Endothelial cell (in vitro differentiated cells): ENCODE data around the gene SSH2. TPM values are rescaled to one million over a fixed set of nuclear protein-coding genes. Genes with fewer than 3 reads are reported as not detected.

Experiments used
- DNase-seq: peaks from one replicate; pipeline ENCODE4 v3.0.0; 2021; ENCODE audit warnings: low spot score
- H3K27ac Mint-ChIP-seq: one replicate; pipeline ENCODE4 v1.8.0; 2021; ENCODE audit warnings: mixed read lengths, inconsistent platforms; ENCODE audit not compliant: unreplicated experiment
- H3K27me3 Mint-ChIP-seq: one replicate; pipeline ENCODE4 v1.8.0; 2021; ENCODE audit warnings: mild to moderate bottlenecking, moderate library complexity, mixed read lengths, inconsistent platforms; ENCODE audit not compliant: unreplicated experiment
- H3K36me3 Mint-ChIP-seq: one replicate; pipeline ENCODE4 v1.8.0; 2021; ENCODE audit warnings: mild to moderate bottlenecking, low read depth, mixed read lengths, inconsistent platforms; ENCODE audit not compliant: unreplicated experiment
- H3K4me1 Mint-ChIP-seq: one replicate; pipeline ENCODE4 v1.8.0; 2021; ENCODE audit warnings: mild to moderate bottlenecking, mixed read lengths, inconsistent platforms; ENCODE audit not compliant: unreplicated experiment
- H3K4me3 Mint-ChIP-seq: one replicate; pipeline ENCODE4 v1.8.0; 2021; ENCODE audit warnings: mild to moderate bottlenecking, mixed read lengths, inconsistent platforms; ENCODE audit not compliant: unreplicated experiment
- H3K9me3 Mint-ChIP-seq: one replicate; pipeline ENCODE4 v1.8.0; 2021; ENCODE audit warnings: mixed read lengths, inconsistent platforms; ENCODE audit not compliant: unreplicated experiment
- total RNA-seq: library from RNA; stranded (reverse); fragmentation: NEBNext Ultra II Directional; extraction: Animal tissue kit (Norgen Biotek cat#: 25700); gene quantifications from one replicate; pipeline ENCODE4 v1.2.1, GENCODE V29; 2021; ENCODE audit not compliant: unreplicated experiment
- TF ChIP-seq, protein P1 (sequence below): fragments of 200-600 bp; sonication (generic); IDR thresholded peaks from one replicate; pipeline ENCODE4 v1.5.0; 2021; ENCODE audit warnings: antibody characterized with exemption; ENCODE audit not compliant: unreplicated experiment

SSH2 gene
- total RNA-seq, 1 donor from 2014 or later = 81.2 TPM

DNA sequence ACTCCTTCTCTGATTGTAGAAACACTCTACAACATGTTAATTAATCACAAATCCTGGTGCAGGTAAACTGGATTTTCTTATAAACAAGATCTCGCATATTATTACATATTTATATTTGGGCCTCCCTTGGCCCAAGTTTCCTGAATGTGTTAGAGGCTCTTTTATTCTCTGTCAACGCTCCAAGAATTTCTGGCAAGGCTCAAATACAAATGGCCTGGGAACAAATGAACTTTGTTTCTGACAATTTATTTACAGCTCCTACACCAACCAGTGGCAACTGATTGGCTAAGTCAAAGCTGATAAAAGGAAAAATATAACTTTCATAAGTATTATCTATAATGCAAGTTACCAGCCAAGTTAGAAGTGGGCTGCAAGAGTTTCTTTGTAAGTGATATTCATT, 242.4 kb downstream of the SSH2 start:
- Mint-ChIP-seq H3K4me3 (peak overlapping the region; percentile 1), H3K27ac (no peak overlapping the region), H3K9me3 (no peaks in the 10 kb centered on the region), H3K27me3 (peaks cover 2% of the 10 kb centered on the region), H3K4me1 (peaks cover 28% of the 10 kb centered on the region), H3K36me3 (peaks cover 5% of the 10 kb centered on the region)
- TF ChIP-seq, protein P1, sequence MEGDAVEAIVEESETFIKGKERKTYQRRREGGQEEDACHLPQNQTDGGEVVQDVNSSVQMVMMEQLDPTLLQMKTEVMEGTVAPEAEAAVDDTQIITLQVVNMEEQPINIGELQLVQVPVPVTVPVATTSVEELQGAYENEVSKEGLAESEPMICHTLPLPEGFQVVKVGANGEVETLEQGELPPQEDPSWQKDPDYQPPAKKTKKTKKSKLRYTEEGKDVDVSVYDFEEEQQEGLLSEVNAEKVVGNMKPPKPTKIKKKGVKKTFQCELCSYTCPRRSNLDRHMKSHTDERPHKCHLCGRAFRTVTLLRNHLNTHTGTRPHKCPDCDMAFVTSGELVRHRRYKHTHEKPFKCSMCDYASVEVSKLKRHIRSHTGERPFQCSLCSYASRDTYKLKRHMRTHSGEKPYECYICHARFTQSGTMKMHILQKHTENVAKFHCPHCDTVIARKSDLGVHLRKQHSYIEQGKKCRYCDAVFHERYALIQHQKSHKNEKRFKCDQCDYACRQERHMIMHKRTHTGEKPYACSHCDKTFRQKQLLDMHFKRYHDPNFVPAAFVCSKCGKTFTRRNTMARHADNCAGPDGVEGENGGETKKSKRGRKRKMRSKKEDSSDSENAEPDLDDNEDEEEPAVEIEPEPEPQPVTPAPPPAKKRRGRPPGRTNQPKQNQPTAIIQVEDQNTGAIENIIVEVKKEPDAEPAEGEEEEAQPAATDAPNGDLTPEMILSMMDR = no peak
- DNase-seq = no peak

GRCh38 chr17:29686993-29687590, 242.9 kb downstream of the SSH2 start:
- Mint-ChIP-seq H3K4me3 (peak overlapping the region; percentile 1), H3K27me3 (peaks cover 2% of the 10 kb centered on the region), H3K9me3 (no peaks in the 10 kb centered on the region)

DNA sequence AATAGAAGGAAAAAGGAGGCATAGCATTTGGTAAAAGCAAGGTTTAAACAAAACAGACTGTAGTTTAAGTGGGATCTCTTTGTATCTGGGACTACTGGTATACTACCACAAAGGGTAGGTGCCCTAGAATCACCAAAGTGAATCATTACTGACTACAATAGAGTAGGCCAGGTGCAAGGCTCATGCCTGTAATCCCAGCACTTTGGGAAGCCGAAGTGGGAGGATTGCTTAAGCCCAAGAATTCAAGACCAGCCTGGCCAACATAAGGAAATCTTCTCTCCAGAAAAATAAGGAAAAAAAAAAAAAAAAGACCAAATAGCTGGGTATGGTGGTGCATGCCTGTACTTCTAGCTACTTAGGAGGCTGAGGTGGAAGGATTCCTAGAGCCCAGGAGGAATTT, 246.5 kb downstream of the SSH2 start:
- DNase-seq = peak; percentile 22
- H3K36me3 Mint-ChIP-seq = peaks cover 12% of the 10 kb centered on the region

More at GRCh38 chr17:29686993-29687590, 242.9 kb downstream of the SSH2 start:
- Mint-ChIP-seq H3K4me1 (peaks cover 33% of the 10 kb centered on the region), H3K36me3 (peaks cover 5% of the 10 kb centered on the region), H3K27ac (no peak overlapping the region)
- TF ChIP-seq, protein P1 = no peak
- no peak for DNase-seq

GRCh38 chr17:29682987-29683386, 247.0 kb downstream of the SSH2 start:
- DNase-seq = peak; percentile 38
- TF ChIP-seq, protein P1 = no peak

More for the DNA sequence above, 246.5 kb downstream of the SSH2 start:
- H3K27me3 Mint-ChIP-seq = no peaks in the 10 kb centered on the region
- H3K9me3 Mint-ChIP-seq = no peaks in the 10 kb centered on the region
- peaks cover 35% of the 10 kb centered on the region for H3K4me1 Mint-ChIP-seq
- H3K27ac Mint-ChIP-seq = peak overlapping the region; percentile 100
- TF ChIP-seq, protein P1 = no peak
- no peak overlapping the region for H3K4me3 Mint-ChIP-seq

GRCh38 chr17:29682054-29682453, 248.0 kb downstream of the SSH2 start:
- Mint-ChIP-seq H3K27ac (peak overlapping the region; percentile 100), H3K4me1 (peaks cover 40% of the 10 kb centered on the region), H3K27me3 (no peaks in the 10 kb centered on the region), H3K36me3 (peaks cover 12% of the 10 kb centered on the region), H3K9me3 (no peaks in the 10 kb centered on the region), H3K4me3 (peak overlapping the region; percentile 51)
- DNase-seq = no peak
- TF ChIP-seq, protein P1 = no peak

More at GRCh38 chr17:29682987-29683386, 247.0 kb downstream of the SSH2 start:
- Mint-ChIP-seq H3K27ac (peak overlapping the region; percentile 100), H3K4me1 (peaks cover 35% of the 10 kb centered on the region), H3K9me3 (no peaks in the 10 kb centered on the region), H3K4me3 (no peak overlapping the region), H3K36me3 (peaks cover 12% of the 10 kb centered on the region), H3K27me3 (no peaks in the 10 kb centered on the region)
